BE2C (cell line): ENCODE data around the gene HAGH.
A peak's percentile ranks its signal among the peaks of the same experiment; 100 is the strongest.

Experiments
- DNase-seq: peaks from one replicate; pipeline ENCODE4 v3.0.0-alpha.2; 2020
- H3K27me3 ChIP-seq: fragments of 250-450 bp; sonication (Bioruptor Pico); 2 replicates; pipeline ENCODE4 v1.5.1; 2020; ENCODE audit warnings: mild to moderate bottlenecking
- H3K36me3 ChIP-seq: fragments of 250-450 bp; sonication (Bioruptor Pico); 2 replicates; pipeline ENCODE4 v1.5.1; 2020; ENCODE audit warnings: mild to moderate bottlenecking
- H3K4me1 ChIP-seq: fragments of 250-450 bp; sonication (Bioruptor Pico); 2 replicates; pipeline ENCODE4 v1.5.1; 2020
- H3K4me3 ChIP-seq: 2 replicates; pipeline ENCODE4 v1.5.1; 2011; ENCODE audit warnings: low read depth, low read length
- H3K9me3 ChIP-seq: fragments of 250-450 bp; sonication (Bioruptor Pico); 2 replicates; pipeline ENCODE4 v1.5.1; 2020
- TF ChIP-seq, protein P1 (sequence below): IDR thresholded peaks from 2 replicates; pipeline ENCODE4 v1.5.1; 2012; ENCODE audit warnings: mild to moderate bottlenecking, low read depth, low read length

The HAGH gene

GRCh38 chr16:1865902-1866690 is 39.5 kb upstream of the HAGH start:
- no peaks in the 10 kb centered on the region for H3K4me1 ChIP-seq
- H3K9me3 ChIP-seq, result no peaks in the 10 kb centered on the region
- H3K36me3 ChIP-seq, result no peaks in the 10 kb centered on the region
- DNase-seq, result no peak
- H3K4me3 ChIP-seq, result no peak overlapping the region
- peaks cover 15% of the 10 kb centered on the region for H3K27me3 ChIP-seq
- TF ChIP-seq, protein P1, sequence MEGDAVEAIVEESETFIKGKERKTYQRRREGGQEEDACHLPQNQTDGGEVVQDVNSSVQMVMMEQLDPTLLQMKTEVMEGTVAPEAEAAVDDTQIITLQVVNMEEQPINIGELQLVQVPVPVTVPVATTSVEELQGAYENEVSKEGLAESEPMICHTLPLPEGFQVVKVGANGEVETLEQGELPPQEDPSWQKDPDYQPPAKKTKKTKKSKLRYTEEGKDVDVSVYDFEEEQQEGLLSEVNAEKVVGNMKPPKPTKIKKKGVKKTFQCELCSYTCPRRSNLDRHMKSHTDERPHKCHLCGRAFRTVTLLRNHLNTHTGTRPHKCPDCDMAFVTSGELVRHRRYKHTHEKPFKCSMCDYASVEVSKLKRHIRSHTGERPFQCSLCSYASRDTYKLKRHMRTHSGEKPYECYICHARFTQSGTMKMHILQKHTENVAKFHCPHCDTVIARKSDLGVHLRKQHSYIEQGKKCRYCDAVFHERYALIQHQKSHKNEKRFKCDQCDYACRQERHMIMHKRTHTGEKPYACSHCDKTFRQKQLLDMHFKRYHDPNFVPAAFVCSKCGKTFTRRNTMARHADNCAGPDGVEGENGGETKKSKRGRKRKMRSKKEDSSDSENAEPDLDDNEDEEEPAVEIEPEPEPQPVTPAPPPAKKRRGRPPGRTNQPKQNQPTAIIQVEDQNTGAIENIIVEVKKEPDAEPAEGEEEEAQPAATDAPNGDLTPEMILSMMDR, result no peak

GRCh38 chr16:1863681-1864460 is 37.2 kb upstream of the HAGH start:
- no peak for DNase-seq
- no peaks in the 10 kb centered on the region for H3K4me1 ChIP-seq
- H3K4me3 ChIP-seq, result no peak overlapping the region
- H3K27me3 ChIP-seq, result peaks cover 37% of the 10 kb centered on the region
- TF ChIP-seq, protein P1, result peak; percentile 46
- H3K36me3 ChIP-seq, result no peaks in the 10 kb centered on the region
- no peaks in the 10 kb centered on the region for H3K9me3 ChIP-seq

- Histone ChIP-seq H3K27me3 (peaks cover 52% of the 10 kb centered on the region), H3K9me3 (no peaks in the 10 kb centered on the region), H3K36me3 (no peaks in the 10 kb centered on the region), H3K4me3 (no peak overlapping the region), H3K4me1 (no peaks in the 10 kb centered on the region)
- TF ChIP-seq, protein P1, result no peak
- no peak for DNase-seq
Measured at GRCh38 chr16:1862394-1862793, 35.8 kb upstream of the HAGH start.

DNA sequence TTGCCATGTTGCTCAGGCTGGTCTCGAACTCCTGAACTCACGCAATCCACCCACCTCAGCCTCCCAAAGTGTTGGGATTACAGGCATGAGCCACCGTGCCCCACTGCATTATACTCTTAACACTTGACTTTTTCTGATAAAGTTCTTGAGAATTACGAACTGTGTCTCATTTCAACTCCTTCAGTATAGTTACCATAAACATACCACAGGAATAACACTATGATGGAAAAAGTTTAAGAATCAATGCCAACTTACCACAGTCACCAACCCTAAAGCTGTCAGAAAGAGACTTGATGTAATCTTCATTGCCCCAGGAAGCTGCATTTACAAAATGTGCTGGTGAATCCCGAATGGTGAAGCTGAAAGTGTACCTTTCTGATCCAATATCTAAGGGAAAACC is 35.1 kb upstream of the HAGH start:
- TF ChIP-seq, protein P1, result no peak
- Histone ChIP-seq H3K9me3 (no peaks in the 10 kb centered on the region), H3K4me3 (no peak overlapping the region), H3K27me3 (peaks cover 59% of the 10 kb centered on the region), H3K36me3 (no peaks in the 10 kb centered on the region), H3K4me1 (no peaks in the 10 kb centered on the region)
- no peak for DNase-seq

- DNase-seq, result peak; percentile 23
- no peaks in the 10 kb centered on the region for H3K4me1 ChIP-seq
- peaks cover 66% of the 10 kb centered on the region for H3K27me3 ChIP-seq
- H3K9me3 ChIP-seq, result no peaks in the 10 kb centered on the region
- TF ChIP-seq, protein P1, result no peak
- no peaks in the 10 kb centered on the region for H3K36me3 ChIP-seq
- no peak overlapping the region for H3K4me3 ChIP-seq
Measured at GRCh38 chr16:1859650-1860049, 33.0 kb upstream of the HAGH start.
